Ovary (tissue), 3 donors: ENCODE measurements around the gene ERF.

Source experiments
- POLR2A ChIP-seq: fragments of 450-650 bp; IDR thresholded peaks from one replicate; pipeline ENCODE4 v1.6.1; 2017; ENCODE audit warnings: antibody characterized with exemption, mild to moderate bottlenecking, moderate library complexity
- TF ChIP-seq, protein P1 (sequence below), 3 donors: fragments of 450-650 bp in 2 of 3; fragments of 200-600 bp in 1 of 3; IDR thresholded peaks; one replicate each; pipeline versions ENCODE4 v1.5.1 to v1.8.0; 2016 to 2022; ENCODE audit warnings: antibody characterized with exemption in 3 of 3, mild to moderate bottlenecking in 1 of 3
- donor health status: DM: no; HTN: no; CAD: no.

GRCh38 chr19:42271045-42271419, 16.1 kb upstream of the ERF start:
- TF ChIP-seq, protein P1, sequence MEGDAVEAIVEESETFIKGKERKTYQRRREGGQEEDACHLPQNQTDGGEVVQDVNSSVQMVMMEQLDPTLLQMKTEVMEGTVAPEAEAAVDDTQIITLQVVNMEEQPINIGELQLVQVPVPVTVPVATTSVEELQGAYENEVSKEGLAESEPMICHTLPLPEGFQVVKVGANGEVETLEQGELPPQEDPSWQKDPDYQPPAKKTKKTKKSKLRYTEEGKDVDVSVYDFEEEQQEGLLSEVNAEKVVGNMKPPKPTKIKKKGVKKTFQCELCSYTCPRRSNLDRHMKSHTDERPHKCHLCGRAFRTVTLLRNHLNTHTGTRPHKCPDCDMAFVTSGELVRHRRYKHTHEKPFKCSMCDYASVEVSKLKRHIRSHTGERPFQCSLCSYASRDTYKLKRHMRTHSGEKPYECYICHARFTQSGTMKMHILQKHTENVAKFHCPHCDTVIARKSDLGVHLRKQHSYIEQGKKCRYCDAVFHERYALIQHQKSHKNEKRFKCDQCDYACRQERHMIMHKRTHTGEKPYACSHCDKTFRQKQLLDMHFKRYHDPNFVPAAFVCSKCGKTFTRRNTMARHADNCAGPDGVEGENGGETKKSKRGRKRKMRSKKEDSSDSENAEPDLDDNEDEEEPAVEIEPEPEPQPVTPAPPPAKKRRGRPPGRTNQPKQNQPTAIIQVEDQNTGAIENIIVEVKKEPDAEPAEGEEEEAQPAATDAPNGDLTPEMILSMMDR (IDR thresholded peaks at IDR 0.05) = no peak
- TF ChIP-seq POLR2A = no peak
